GM19397 (cell line): ENCODE measurements around the gene AHSP.
"Not testable (repeated sequence)": the region's sequence is repeated elsewhere in the genome, so short reads cannot be mapped to it uniquely, and the experiment has no call there.

ENCODE experiments used
- ATAC-seq: cut with Tn5 transposase; IDR thresholded peaks from one replicate; pipeline ENCODE4 v1.9.1; 2021; ENCODE audit warnings: mild to moderate bottlenecking, moderate library complexity; ENCODE audit not compliant: unreplicated experiment

Gene AHSP, protein sequence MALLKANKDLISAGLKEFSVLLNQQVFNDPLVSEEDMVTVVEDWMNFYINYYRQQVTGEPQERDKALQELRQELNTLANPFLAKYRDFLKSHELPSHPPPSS

DNA sequence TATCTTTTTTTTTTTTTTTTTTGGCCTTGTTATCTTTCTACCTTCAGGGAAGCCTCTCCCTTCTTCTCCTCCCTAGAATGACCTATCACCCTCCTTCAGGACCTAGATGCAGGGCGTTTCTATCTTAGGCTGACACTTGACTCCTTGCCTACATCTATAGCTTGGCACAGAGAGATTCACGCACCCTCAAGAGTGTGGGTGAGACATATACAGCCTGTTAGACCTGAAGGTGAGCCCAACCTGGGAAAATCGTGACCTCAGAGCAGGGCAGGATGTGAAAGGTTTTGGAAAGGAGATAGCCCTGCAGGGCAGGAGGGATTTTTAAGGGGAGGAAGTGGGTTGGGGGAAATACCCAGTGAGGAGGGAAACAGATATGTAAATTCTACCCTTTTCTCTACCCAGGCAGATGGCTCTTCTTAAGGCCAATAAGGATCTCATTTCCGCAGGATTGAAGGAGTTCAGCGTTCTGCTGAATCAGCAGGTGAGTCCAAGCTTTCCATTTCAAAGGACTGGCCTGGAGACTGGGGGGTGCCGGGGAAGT lies at the start of gene AHSP:
Gene AHSP (plus strand): TSS at position 167 of the 541 bp plus-strand sequence. CDS start 240 bp downstream, at position 407.
- ATAC-seq: no peak

DNA sequence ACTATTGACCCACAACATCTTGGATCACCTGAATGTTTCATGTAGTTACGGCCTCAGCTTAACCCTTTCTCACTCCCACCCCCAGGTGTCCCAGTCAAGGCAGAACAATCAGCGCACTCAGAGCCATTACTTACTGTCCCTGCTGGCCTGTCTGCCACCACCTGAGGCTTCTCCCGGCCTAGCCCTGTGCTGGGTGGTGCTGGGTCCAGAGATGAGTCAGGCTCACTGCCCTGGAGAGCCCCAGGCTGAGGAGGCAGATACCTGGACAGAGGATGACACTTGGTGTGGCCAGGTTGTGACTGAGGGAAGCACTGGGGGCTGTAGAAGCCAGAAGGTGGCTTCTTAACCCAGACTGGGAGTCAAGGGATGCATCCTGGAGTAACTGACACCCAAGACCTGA lies 48.7 kb upstream of the AHSP start:
- ATAC-seq: no peak

DNA sequence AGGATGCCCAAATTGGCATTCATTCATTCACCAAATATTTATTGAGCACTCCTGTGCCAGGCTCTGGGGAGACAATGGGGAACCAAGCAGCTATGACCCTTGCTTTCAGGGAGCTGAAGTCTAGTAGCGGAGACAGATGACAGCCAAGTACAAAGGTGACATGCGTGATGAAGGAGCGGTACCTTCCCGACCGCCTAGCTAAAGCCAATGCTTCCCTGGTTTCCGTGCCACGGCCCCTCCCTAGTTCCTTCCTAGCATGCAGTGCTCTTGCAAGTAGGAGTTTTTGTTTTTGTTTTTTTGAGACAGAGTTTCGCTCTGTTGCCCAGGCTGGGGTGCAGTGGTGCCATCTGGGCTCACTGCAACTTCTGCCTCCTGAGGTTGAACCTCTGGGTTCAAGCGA lies 47.9 kb upstream of the AHSP start:
- no peak for ATAC-seq

DNA sequence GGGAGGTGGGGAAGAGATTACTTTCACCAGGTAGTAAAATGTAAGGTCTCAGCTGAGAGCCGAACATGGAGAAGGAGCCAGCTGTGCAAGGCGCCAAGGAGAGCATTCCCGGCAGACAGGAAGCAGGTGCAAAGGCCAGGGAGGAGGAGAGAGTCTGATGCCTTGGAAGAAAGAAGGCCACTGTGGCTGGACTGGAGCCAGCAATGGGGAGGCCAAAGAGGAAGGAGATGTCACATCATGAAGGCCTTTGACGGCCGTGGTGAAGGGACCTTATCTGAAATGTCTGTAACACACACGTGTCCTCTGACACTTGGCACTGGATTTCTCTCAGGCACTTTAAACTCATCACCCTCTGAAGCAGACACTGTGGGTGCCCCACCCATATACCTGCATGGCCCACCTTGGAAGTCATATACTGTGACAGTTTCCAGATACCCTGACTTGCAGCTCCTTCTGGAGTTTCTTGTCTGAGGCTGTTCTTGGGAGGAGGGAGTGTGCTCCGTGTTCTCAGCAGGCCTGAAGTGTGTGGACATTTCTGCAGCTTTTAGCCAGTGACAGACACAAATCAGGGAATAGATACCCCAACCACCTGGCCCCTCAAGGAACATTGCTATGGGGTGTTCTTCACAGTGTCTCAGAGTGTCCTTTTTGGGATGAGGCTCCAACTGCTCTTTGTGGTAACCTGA lies 46.7 kb upstream of the AHSP start:
- ATAC-seq: no peak

DNA sequence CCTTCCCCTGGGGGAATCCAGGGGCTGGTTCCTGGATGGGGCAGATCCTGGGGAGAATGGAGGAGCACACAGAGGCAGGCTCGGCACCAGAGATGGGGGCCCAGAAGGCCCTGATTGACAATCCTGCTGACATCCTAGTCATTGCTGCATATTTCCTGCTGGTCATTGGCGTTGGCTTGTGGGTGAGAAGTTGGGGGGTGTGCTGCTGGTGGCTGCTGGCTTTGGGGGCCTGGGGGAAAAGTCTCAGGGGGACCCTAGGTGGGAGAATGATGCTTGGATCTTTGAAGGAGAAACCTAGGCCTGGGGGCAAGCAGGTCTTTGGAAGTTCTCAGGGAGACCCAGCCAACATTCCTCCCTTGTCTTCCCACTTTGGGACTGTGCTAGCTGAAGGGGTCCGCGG lies 44.6 kb upstream of the AHSP start, which contains the start of gene SLC5A2:
Gene SLC5A2 (plus strand): TSS at position 43 of the 400 bp plus-strand sequence. CDS start 14 bp downstream, at position 57.
- no peak for ATAC-seq

DNA sequence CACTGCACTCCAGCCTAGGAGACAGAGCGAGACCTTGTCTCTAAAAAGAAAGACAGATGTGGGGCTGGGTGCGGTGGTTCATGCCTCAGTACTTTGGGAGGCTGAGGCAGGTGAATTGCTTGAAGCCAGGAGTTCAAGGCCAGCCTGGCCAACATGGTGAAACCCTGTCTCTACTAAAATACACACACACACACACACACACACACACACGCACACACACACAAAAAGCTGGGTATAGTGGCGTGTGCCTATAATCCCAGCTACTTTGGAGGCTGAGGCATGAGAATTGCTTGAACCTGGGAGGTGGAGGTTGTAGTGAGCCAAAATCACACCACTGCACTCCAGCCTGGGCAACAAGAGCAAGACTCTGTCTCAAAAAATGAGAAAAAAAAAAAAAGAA lies 43.7 kb upstream of the AHSP start:
- ATAC-seq: not testable (repeated sequence)

DNA sequence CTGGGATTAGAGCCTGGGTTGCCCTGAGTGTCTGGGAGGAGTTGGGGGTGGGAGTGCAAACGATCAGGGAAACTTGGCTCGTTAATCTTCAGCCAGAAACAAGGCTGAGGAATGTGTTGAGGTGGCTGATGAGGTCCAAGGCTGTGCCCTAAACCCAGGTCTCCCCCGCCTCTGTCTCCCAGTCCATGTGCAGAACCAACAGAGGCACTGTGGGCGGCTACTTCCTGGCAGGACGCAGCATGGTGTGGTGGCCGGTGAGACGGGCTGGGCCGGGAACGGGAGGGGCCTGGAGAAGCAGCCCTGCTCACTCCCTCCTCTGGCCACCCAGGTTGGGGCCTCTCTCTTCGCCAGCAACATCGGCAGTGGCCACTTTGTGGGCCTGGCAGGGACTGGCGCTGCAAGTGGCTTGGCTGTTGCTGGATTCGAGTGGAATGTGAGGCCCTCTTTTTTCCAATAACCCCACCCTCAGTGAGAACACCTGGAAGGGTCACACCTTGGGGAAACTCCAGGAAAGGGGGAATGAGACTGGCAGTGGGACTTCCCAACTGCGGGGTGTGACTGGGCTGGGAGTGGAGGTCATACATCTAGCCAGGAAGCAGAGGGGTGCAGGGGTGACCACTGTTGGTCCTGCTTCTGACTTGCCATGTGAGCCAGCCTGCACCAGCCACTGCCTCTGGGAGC lies 43.1 kb upstream of the AHSP start:
- ATAC-seq: no peak

DNA sequence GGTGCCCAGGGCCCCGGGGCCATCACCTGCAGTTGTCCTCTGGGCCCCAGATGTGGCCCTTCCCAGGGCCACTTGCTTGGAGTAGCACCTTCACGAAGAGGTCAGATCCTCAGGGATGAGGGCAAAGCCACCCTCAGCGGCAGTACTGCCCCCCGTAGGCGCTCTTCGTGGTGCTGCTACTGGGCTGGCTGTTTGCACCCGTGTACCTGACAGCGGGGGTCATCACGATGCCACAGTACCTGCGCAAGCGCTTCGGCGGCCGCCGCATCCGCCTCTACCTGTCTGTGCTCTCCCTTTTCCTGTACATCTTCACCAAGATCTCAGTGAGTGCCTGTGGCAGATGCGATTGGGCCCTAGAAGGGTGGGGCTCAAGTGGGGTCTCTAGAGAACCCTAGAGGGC lies 42.1 kb upstream of the AHSP start:
- ATAC-seq: no peak

DNA sequence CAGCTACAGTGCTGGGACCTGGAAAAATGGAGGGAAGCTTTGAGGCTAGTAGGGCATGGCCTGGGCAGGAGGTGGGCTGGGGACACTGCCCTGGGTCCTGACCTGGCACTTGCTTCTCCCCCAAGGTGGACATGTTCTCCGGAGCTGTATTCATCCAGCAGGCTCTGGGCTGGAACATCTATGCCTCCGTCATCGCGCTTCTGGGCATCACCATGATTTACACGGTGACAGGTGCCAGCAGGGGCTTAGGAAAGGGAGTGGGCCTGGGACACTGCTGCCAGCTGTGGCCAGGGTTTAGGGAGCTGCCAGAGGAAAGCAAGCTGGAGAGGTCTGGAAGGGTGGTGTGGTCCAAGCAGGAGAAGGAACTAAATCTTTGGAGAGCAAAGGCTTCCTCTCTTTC lies 41.7 kb upstream of the AHSP start:
- no peak for ATAC-seq

DNA sequence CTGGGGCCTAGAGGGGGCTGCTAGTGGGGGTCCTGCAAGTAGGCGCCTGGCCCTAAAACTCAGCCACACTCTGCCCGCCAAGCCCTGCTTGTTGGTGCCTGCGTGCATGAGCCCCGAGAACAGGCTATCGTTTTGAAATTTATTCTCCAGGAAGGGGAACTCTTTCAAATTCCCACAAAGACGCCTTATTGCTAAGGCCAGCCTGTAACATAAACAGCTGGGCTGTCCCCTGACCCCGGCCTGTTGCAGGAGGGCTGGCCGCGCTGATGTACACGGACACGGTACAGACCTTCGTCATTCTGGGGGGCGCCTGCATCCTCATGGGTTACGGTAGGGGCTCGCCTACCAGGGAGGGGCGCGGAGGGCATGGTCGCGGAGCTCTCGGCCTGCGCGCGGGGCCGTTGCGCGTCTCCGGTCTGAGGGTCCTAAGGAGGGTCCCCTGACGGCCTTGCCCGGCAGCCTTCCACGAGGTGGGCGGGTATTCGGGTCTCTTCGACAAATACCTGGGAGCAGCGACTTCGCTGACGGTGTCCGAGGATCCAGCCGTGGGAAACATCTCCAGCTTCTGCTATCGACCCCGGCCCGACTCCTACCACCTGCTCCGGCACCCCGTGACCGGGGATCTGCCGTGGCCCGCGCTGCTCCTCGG lies 40.5 kb upstream of the AHSP start:
- ATAC-seq: no peak

DNA sequence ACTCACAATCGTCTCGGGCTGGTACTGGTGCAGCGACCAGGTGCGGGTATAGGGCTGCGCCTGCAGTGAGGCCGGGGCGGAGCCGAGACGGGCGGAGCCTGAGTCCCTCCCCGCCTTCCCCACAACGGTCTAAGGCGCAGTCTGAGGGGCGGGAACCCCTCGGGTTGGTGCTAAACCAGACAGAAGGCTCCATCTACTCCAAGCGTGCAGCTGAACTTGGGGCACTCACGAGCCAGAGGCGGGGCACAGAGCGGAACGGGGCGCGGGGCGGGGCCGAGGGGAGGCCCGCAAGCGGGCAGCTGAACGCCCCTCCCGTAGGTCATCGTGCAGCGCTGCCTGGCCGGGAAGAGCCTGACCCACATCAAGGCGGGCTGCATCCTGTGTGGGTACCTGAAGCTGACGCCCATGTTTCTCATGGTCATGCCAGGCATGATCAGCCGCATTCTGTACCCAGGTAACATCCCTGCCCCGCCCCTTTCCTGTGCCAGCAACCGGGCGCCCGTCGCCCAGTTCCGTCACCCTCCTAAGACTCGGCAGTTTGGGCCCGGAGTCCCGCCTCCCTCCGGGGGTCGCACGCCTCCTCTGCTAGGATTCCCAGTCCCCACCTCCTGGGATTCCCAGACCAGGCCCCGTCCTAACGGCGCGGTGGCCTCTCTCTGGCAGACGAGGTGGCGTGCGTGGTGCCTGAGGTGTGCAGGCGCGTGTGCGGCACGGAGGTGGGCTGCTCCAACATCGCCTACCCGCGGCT lies 39.8 kb upstream of the AHSP start:
- peak; percentile 77 for ATAC-seq

DNA sequence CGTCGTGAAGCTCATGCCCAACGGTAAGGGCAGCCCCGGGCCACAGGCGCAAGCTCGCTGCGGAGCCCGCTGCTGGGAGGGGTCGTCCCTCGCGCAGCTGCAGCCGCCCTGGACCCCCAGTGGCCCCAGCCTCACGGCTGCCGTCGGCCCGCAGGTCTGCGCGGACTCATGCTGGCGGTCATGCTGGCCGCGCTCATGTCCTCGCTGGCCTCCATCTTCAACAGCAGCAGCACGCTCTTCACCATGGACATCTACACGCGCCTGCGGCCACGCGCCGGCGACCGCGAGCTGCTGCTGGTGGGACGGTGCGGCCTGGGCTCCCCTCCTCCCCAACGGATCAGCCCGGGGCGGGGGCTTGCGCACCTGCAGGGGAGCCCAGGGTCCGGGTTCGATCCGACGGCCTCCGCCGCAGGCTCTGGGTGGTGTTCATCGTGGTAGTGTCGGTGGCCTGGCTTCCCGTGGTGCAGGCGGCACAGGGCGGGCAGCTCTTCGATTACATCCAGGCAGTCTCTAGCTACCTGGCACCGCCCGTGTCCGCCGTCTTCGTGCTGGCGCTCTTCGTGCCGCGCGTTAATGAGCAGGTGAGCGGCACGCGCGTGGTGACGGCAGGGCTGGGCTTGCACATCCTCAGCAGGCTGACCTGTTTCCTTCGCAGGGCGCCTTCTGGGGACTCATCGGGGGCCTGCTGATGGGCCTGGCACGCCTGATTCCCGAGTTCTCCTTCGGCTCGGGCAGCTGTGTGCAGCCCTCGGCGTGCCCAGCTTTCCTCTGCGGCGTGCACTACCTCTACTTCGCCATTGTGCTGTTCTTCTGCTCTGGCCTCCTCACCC lies 39.0 kb upstream of the AHSP start:
- ATAC-seq: no peak

DNA sequence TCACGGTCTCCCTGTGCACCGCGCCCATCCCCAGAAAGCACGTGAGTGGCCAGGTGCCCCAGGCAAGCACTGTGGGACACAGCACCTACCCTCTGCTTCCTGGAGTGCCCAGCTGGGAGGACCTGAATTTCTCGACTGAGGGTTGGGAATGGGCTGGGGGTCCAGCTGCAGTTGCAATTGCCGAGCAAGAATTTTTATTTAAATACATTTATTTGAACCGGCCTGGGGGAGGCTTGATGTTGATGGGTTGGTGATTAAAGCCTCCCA lies 38.5 kb upstream of the AHSP start:
- ATAC-seq: no peak

DNA sequence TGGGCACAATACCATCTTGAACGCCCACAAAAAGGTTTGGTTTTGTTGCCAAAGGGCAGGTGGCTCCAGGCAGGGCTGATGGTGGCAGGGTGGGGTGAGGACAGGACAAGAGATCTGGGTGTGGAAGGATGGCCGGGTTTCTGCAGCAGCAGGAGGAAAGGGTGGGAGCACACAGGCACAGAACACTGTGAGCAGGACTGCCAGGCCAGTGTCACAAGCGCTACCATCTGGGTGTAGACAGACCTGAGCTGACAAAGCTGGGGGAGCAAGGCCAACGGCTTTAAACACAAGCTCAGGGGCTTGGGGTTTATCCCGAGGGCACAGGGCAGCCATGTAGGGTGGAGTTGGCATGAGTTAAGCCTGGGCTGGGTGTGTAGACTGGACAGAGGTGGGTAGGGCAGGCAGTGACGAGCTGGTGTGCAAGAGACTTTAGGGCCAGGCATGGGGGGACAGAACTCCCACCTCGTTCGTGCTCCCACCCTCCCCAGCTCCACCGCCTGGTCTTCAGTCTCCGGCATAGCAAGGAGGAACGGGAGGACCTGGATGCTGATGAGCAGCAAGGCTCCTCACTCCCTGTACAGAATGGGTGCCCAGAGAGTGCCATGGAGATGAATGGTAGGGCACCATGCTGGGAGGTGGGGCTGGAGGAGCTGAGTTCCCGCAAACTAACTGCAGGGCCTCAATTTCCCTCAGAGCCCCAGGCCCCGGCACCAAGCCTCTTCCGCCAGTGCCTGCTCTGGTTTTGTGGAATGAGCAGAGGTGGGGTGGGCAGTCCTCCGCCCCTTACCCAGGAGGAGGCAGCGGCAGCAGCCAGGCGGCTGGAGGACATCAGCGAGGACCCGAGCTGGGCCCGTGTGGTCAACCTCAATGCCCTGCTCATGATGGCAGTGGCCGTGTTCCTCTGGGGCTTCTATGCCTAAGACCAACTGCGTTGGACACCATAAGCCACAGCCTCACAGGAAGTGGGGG lies 37.8 kb upstream of the AHSP start:
- no peak for ATAC-seq

DNA sequence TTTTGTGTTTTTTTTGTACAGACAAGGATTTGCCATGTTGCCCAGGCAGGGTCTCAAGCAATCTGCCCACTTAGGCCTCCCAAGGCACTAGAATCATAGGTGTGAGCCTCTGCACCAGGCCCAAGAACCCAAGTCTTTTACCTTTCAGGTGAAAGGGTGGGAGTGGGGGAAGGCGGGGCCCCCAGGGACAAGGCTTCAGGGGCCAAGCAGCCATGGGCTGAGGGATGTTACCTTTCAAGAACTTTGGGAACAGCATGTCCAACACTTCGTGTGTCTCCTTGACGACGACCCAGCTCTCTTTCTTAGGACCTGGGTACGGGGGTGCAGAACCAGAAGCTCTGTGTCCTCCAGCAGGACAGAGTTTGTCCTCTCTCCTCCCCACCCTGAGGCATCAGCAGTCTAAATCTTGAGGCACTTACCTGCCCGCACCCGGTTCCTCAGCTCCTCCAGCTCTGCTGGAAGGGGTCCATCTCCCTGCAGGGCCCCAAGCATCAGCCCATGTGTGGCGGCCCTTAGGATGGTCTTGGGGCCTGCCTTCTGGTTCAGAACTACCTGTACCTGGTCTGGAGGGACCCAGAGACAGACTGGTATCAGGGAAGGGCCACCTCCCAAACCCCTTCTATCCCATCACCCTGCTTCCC lies 35.8 kb upstream of the AHSP start:
- ATAC-seq: no peak

DNA sequence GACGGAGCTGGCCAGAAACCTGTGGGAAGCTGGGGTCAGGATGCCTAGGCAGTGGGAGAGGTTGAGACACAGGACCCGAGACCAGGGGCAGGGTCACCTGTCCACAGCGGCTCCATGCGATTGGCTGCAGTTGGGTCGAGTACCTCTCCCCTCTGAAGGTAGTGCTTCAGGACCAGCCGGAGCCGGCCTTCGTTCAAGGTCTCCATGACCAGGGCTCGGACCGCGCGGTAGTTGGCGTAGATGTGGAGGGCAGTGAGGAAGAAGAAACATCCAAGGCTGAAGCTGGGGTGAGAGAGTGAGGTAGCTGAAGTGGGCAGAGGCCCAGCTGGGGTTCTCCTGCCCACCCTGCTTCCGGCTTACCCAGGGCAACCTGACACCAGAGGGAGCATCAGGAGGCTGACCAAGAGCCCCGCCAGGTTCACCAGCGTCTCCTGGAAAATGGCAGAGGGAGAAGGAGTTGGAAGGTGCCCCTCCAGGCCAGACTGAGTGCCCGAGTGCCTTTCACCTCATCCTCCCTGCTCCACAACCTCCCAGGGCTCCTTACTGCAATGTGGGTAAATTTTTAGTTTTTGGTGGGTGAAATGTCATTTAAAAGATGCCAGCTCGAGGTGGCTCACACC lies 34.1 kb upstream of the AHSP start:
- no peak for ATAC-seq

DNA sequence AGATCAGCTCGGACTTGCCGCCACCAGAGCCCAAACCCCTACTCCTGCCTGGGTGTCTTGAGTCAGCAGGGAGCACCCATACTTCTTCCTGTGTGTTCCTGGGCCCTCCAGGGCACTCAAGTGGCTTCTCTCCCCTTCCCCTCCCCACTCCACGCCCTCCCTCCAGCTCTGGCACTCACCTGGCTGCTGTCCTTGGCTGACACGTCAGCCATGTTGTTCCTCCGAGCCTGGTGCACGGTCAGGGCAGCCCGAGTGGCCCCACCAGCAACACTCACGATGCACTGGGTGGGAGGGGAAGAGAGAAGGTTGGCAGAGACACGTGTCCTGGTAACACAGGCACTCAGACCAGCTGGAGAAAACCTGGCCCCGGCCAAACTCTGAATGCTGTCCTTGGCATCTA lies 31.0 kb upstream of the AHSP start:
- ATAC-seq: no peak

DNA sequence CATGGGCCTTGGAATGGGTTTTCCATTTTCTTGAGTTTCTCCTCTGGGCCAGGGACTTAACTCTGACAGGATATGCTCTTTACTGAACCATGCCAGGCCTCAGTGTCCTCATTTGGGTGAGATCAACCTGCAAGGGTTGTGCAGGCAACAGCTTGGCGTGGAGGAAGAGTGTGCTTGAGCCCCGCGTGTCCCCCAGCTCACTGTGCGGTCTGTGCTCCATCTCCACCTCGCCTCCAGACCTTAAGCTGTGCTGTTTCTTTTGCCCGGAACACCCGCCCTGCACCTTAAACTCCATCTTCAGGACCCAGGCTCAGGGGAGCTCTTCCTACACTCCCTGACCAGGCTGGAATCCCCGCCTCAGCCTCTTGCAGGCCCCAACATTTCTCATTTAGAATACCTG lies 29.2 kb upstream of the AHSP start:
- no peak for ATAC-seq
